Measurements from ENCODE around the gene ZNF740. TPM values are rescaled to one million over a fixed set of nuclear protein-coding genes. Genes with fewer than 3 reads are reported as not detected.

ZNF740 gene
- total RNA-seq, 3 donors from 2014 or later (not counting 1 experiment from before 2014, with no cell fraction given), result 37.1 to 65.9 (median 45.3) TPM

DNA sequence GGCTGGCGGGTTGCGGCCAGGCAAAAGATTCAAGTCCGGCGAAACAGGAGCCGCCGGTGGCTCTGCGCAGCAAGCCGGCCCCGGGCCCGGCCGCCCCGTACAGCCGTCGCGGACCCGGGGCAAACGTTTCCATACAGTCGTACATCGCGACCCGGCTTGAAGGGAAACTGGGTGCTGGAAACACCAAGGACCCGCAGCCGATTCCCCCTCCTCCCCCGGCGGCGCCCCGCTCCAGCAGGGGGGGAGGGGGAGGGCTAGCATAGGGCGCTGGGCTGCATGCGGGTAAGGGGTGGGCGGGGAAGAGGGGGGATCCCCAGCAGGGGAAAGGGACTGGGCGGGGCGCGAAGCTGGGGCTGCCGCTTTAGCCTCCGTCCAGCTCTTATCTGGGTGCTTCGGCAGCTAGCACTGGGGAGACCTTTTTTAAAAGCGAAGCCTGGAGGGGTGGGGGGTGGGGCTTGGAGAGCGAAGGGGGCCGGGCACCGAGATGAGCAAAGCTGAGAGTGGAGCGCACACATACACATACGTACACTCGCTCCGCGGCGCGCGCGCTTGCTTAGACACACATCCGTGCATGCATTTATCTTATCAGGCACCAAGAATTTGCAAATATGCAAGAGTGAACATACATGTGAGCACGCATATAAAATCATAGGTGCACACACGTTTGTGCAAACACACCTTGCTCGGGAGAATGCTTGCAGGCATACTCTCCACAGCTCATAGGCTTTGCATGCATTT, 39.6 kb downstream of the ZNF740 start:
- Histone ChIP-seq H3K27me3 (ENCODE audit: control insufficient read depth, insufficient read depth, low read length) (no peaks in the 10 kb centered on the region), H3K36me3 (ENCODE audit: control insufficient read depth, insufficient read depth, low read length) (no peaks in the 10 kb centered on the region), H3K9me3 (ENCODE audit: control insufficient read depth, insufficient read depth, low read length) (no peaks in the 10 kb centered on the region), H3K27ac (ENCODE audit: low read length) (peak overlapping the region; percentile 100), H3K4me1 (ENCODE audit: control insufficient read depth, insufficient read depth, low read length) (peaks cover 80% of the 10 kb centered on the region), H3K4me3 (ENCODE audit: low read length) (peak overlapping the region; percentile 83)
- H3K27me3 Mint-ChIP-seq (ENCODE audit: low read depth in 2 of 2), result no peaks in the 10 kb centered on the region
- H3K27ac Mint-ChIP-seq, result peak overlapping the region; percentile 94 to 99
- no peaks in the 10 kb centered on the region for H3K9me3 Mint-ChIP-seq
- DNase-seq (peak; percentile 69 to 93), ATAC-seq (peak; percentile 45 to 75 (median 57))
- peaks cover 73 to 93% of the 10 kb centered on the region in 2 donors for H3K4me1 Mint-ChIP-seq
- TF ChIP-seq, protein P1, sequence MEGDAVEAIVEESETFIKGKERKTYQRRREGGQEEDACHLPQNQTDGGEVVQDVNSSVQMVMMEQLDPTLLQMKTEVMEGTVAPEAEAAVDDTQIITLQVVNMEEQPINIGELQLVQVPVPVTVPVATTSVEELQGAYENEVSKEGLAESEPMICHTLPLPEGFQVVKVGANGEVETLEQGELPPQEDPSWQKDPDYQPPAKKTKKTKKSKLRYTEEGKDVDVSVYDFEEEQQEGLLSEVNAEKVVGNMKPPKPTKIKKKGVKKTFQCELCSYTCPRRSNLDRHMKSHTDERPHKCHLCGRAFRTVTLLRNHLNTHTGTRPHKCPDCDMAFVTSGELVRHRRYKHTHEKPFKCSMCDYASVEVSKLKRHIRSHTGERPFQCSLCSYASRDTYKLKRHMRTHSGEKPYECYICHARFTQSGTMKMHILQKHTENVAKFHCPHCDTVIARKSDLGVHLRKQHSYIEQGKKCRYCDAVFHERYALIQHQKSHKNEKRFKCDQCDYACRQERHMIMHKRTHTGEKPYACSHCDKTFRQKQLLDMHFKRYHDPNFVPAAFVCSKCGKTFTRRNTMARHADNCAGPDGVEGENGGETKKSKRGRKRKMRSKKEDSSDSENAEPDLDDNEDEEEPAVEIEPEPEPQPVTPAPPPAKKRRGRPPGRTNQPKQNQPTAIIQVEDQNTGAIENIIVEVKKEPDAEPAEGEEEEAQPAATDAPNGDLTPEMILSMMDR (IDR thresholded peaks at IDR 0.05), result no peak
- peak overlapping the region; percentile 93 for H3K4me3 Mint-ChIP-seq
- intact Hi-C loops (cut with micrococcal nuclease), result loop anchor here (1.0 to 5.0 kb wide), 5 partner anchors 12 to 101 kb away; partner anchors contain the start of genes AAAS, CSAD, ESPL1 and MYG1
- under 1% methylated on average over 50 of the region's 53 CpGs for WGBS (ENCODE audit: insufficient coverage)
- no peaks in the 10 kb centered on the region for H3K36me3 Mint-ChIP-seq

DNA sequence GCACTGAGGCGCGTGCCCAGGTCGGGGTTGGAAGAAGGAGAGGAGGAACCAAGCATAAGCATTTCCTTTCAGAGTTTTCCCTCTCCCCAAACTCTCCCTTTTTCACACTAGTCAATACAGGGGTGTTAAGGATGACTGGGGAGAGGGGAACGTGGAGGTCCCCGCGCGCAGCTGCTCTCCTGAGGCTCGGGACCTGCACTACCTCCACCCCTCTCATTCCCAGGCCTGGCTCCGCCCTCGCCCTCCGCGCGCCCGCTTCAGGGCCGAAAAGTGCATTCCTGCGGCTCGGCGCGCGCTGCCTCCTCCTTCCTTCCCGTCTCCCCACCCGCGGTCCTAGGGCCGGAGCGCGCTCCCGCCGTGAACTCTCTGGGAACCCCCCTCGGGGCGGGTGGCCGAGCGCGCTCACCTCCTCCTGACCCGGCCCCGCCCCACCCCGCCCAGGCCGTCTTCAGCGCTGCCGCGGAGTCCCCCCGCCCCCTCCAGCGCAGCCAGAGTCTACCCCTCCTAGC, 40.2 kb downstream of the ZNF740 start:
- H3K27ac Mint-ChIP-seq, result peak overlapping the region; percentile 94 to 99
- TF ChIP-seq, protein P1 (IDR thresholded peaks at IDR 0.05), result no peak
- Histone ChIP-seq H3K36me3 (ENCODE audit: control insufficient read depth, insufficient read depth, low read length) (no peaks in the 10 kb centered on the region), H3K9me3 (ENCODE audit: control insufficient read depth, insufficient read depth, low read length) (no peaks in the 10 kb centered on the region), H3K27me3 (ENCODE audit: control insufficient read depth, insufficient read depth, low read length) (no peaks in the 10 kb centered on the region), H3K27ac (ENCODE audit: low read length) (peak overlapping the region; percentile 100), H3K4me3 (ENCODE audit: low read length) (peak overlapping the region; percentile 83), H3K4me1 (ENCODE audit: control insufficient read depth, insufficient read depth, low read length) (peaks cover 76% of the 10 kb centered on the region)
- intact Hi-C loops (cut with micrococcal nuclease), result loop anchor here (1.0 to 5.0 kb wide), 5 partner anchors 12 to 101 kb away; partner anchors contain the start of genes AAAS, CSAD, ESPL1 and MYG1
- DNase-seq (peak; percentile 72 to 91), ATAC-seq (peak; percentile 64 to 87 (median 75))
- H3K4me3 Mint-ChIP-seq, result peak overlapping the region; percentile 92
- no peaks in the 10 kb centered on the region for H3K36me3 Mint-ChIP-seq
- no peaks in the 10 kb centered on the region for H3K27me3 Mint-ChIP-seq (ENCODE audit: low read depth in 2 of 2)
- H3K9me3 Mint-ChIP-seq, result no peaks in the 10 kb centered on the region
- WGBS (ENCODE audit: insufficient coverage), result 0% methylated on average over 38 of the region's 42 CpGs
- peaks cover 73 to 93% of the 10 kb centered on the region in 2 donors for H3K4me1 Mint-ChIP-seq

DNA sequence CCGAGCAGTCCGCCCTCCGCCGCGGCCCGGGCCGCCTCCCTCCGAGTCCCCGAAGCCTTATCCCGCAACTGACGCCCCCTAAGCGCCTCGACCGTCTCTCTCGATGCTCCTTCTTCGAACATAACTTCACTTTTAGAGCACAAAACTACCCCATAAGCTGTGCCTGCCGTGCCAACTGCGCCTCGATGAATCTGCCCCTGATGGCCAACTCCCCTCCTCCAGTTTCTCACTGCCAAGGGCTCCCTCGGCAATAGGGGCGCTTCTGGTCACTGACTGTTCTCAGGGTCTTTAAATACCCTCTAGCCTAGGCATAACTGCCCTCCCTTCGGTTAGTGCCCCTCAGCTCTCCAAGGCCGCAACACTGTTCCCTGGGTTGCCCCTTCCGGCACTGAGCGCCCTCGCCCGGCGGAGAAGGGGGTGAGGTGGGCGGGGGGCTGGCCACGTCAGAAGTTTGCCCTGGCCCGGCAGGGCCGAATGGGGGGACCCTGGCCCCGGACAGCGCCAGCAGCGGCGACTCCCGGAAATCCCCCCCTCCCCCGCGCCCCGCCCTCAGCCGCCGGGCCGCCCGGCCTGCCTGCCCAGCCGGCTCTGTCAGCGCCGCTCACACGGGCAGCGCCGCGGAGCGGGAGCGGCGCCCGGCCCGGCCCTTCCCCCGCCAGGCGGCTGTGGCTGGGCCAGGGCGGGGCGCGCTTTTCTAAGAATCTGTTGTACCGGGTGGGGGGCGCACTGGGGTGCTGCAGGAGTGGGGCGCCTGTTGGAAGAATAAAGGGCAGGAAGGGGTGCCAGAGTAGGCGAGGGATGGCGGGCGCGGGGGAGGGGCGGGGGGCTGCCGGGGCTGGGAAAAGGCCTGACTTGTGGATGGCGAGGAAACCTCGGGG, 40.9 kb downstream of the ZNF740 start:
- H3K36me3 Mint-ChIP-seq, result no peaks in the 10 kb centered on the region
- peak overlapping the region; percentile 92 for H3K4me3 Mint-ChIP-seq
- peaks cover 69% of the 10 kb centered on the region for H3K4me1 ChIP-seq (ENCODE audit: control insufficient read depth, insufficient read depth, low read length)
- H3K4me1 Mint-ChIP-seq, result peaks cover 66 to 86% of the 10 kb centered on the region in 2 donors
- peak; percentile 64 to 69 for DNase-seq
- no peaks in the 10 kb centered on the region for H3K36me3 ChIP-seq (ENCODE audit: control insufficient read depth, insufficient read depth, low read length)
- H3K27me3 ChIP-seq (ENCODE audit: control insufficient read depth, insufficient read depth, low read length), result no peaks in the 10 kb centered on the region
- TF ChIP-seq, protein P1 (IDR thresholded peaks at IDR 0.05), result no peak
- peak; percentile 28 to 53 (median 38) for ATAC-seq
- peak overlapping the region; percentile 83 for H3K4me3 ChIP-seq (ENCODE audit: low read length)
- intact Hi-C loops (cut with micrococcal nuclease), result loop anchor here (5.0 kb wide), 2 partner anchors 46 to 76 kb away; partner anchors contain the start of genes ESPL1, MYG1 and PFDN5
- H3K9me3 ChIP-seq (ENCODE audit: control insufficient read depth, insufficient read depth, low read length), result no peaks in the 10 kb centered on the region
- under 1% methylated on average over 70 of the region's 72 CpGs for WGBS (ENCODE audit: insufficient coverage)
- peak overlapping the region; percentile 100 for H3K27ac ChIP-seq (ENCODE audit: low read length)
- H3K27ac Mint-ChIP-seq, result peak overlapping the region; percentile 94 to 99
- H3K9me3 Mint-ChIP-seq, result no peaks in the 10 kb centered on the region
- no peaks in the 10 kb centered on the region for H3K27me3 Mint-ChIP-seq (ENCODE audit: low read depth in 2 of 2)

Measured in natural killer cell (primary cell).